DMS79 treated with DMSO at 0.1 percent for 48 hours (cell line): ENCODE data around the gene CCDC106.

ENCODE experiments used
- DNase-seq: peaks from one replicate; lab custom pipeline; 2025; lab: John Stamatoyannopoulos, UW

The CCDC106 gene

GRCh38 chr19:55613930-55614710 is 33.9 kb upstream of the CCDC106 start:
- no peak for DNase-seq

GRCh38 chr19:55614711-55615542 is 33.1 kb upstream of the CCDC106 start:
- no peak for DNase-seq

GRCh38 chr19:55615543-55616394 is 32.2 kb upstream of the CCDC106 start:
- DNase-seq, result no peak

- no peak for DNase-seq
Measured at GRCh38 chr19:55616395-55616875, 31.6 kb upstream of the CCDC106 start.

GRCh38 chr19:55617426-55617825 is 30.6 kb upstream of the CCDC106 start:
- no peak for DNase-seq

- DNase-seq, result no peak
Measured at GRCh38 chr19:55618426-55618825, 29.6 kb upstream of the CCDC106 start.

GRCh38 chr19:55619286-55619685 is 28.7 kb upstream of the CCDC106 start:
- no peak for DNase-seq

GRCh38 chr19:55620410-55621204 is 27.4 kb upstream of the CCDC106 start:
- DNase-seq, result no peak

- DNase-seq, result no peak
Measured at GRCh38 chr19:55621205-55621672, 26.8 kb upstream of the CCDC106 start.

GRCh38 chr19:55621673-55622231 is 26.3 kb upstream of the CCDC106 start:
- DNase-seq, result no peak

- no peak for DNase-seq
Measured at GRCh38 chr19:55622242-55622969, 25.6 kb upstream of the CCDC106 start.

- no peak for DNase-seq
Measured at GRCh38 chr19:55623130-55623529, 24.9 kb upstream of the CCDC106 start.

- DNase-seq, result no peak
Measured at GRCh38 chr19:55623561-55623960, 24.5 kb upstream of the CCDC106 start.

- DNase-seq, result peak; percentile 85
Measured at GRCh38 chr19:55624109-55625003, 23.7 kb upstream of the CCDC106 start, which contains the start of gene ZNF784. Gene ZNF784, minus strand, starts transcription at chr19:55624566. Its CDS starts 5 bp downstream, at chr19:55624561.

GRCh38 chr19:55625004-55625326 is 23.0 kb upstream of the CCDC106 start:
- no peak for DNase-seq

- no peak for DNase-seq
Measured at GRCh38 chr19:55626350-55626749, 21.7 kb upstream of the CCDC106 start.

- DNase-seq, result peak; percentile 81
Measured at GRCh38 chr19:55632463-55632834, 15.6 kb upstream of the CCDC106 start.

- DNase-seq, result no peak
Measured at GRCh38 chr19:55633861-55634260, 14.2 kb upstream of the CCDC106 start.

GRCh38 chr19:55635334-55635717 is 12.7 kb upstream of the CCDC106 start:
- DNase-seq, result no peak
